ENCODE data around the gene ZNF646.

Gene ZNF646

GRCh38 chr16:31063495-31063842 lies 10.8 kb upstream of the ZNF646 start:
- in situ Hi-C loops (cut with MboI; ENCODE audit: low sequenced_read_pairs) = no loop called here

- in situ Hi-C loops (cut with MboI; ENCODE audit: low sequenced_read_pairs) = no loop called here
Measured at GRCh38 chr16:31063843-31064611, 10.2 kb upstream of the ZNF646 start.

GRCh38 chr16:31064882-31065461 lies 9.2 kb upstream of the ZNF646 start:
- in situ Hi-C loops (cut with MboI; ENCODE audit: low sequenced_read_pairs) = no loop called here

GRCh38 chr16:31067342-31067741 lies 6.9 kb upstream of the ZNF646 start:
- in situ Hi-C loops (cut with MboI; ENCODE audit: low sequenced_read_pairs) = no loop called here

GRCh38 chr16:31071861-31072260 lies 2.4 kb upstream of the ZNF646 start:
- in situ Hi-C loops (cut with MboI; ENCODE audit: low sequenced_read_pairs) = no loop called here

GRCh38 chr16:31072540-31073141 lies 1.6 kb upstream of the ZNF646 start:
- in situ Hi-C loops (cut with MboI; ENCODE audit: low sequenced_read_pairs) = no loop called here

- in situ Hi-C loops (cut with MboI; ENCODE audit: low sequenced_read_pairs) = no loop called here
Measured at GRCh38 chr16:31073142-31073969, 866 bp upstream of the ZNF646 start.

GRCh38 chr16:31074814-31075183 lies 577 bp downstream of the ZNF646 start:
- in situ Hi-C loops (cut with MboI; ENCODE audit: low sequenced_read_pairs) = no loop called here

GRCh38 chr16:31076319-31076718 lies 2.1 kb downstream of the ZNF646 start:
- in situ Hi-C loops (cut with MboI; ENCODE audit: low sequenced_read_pairs) = no loop called here

- in situ Hi-C loops (cut with MboI; ENCODE audit: low sequenced_read_pairs) = no loop called here
Measured at GRCh38 chr16:31077024-31077423, 2.8 kb downstream of the ZNF646 start.

GRCh38 chr16:31077592-31078396 lies 3.6 kb downstream of the ZNF646 start:
- in situ Hi-C loops (cut with MboI; ENCODE audit: low sequenced_read_pairs) = no loop called here

- in situ Hi-C loops (cut with MboI; ENCODE audit: low sequenced_read_pairs) = no loop called here
Measured at GRCh38 chr16:31078597-31079341, 4.5 kb downstream of the ZNF646 start.

GRCh38 chr16:31079342-31079944 lies 5.2 kb downstream of the ZNF646 start:
- in situ Hi-C loops (cut with MboI; ENCODE audit: low sequenced_read_pairs) = no loop called here

GRCh38 chr16:31080035-31080629 lies 5.9 kb downstream of the ZNF646 start:
- in situ Hi-C loops (cut with MboI; ENCODE audit: low sequenced_read_pairs) = no loop called here

GRCh38 chr16:31080756-31081419 lies 6.7 kb downstream of the ZNF646 start:
- in situ Hi-C loops (cut with MboI; ENCODE audit: low sequenced_read_pairs) = no loop called here

- in situ Hi-C loops (cut with MboI; ENCODE audit: low sequenced_read_pairs) = no loop called here
Measured at GRCh38 chr16:31081428-31082351, 7.5 kb downstream of the ZNF646 start.

GRCh38 chr16:31082368-31083045 lies 8.3 kb downstream of the ZNF646 start:
- in situ Hi-C loops (cut with MboI; ENCODE audit: low sequenced_read_pairs) = no loop called here

Measured in HL-60/S4 treated with phorbol 12-myristate 13-acetate at 8.2 ng/mL for 4 days and 3 days (cell line).